ENCODE measurements around the gene ZGPAT.

ZGPAT gene

GRCh38 chr20:63692436-63693082 is 15.3 kb upstream of the ZGPAT start:
- no peak for DNase-seq (ENCODE audit: extremely low spot score)
- ChIA-PET POLR2A (no interaction called here), CTCF (interaction anchor here (0.9 to 1.1 kb wide), 2 partner anchors 16 to 119 kb away, joined by 3 to 4 read pairs; partner anchors contain the start of genes ARFRP1, HELZ2 and ZGPAT)
- no peak for TF ChIP-seq CTCF (IDR thresholded peaks at IDR 0.05; ENCODE audit: control extremely low read depth, extremely low read depth, low read depth, missing control alignments)

GRCh38 chr20:63693083-63693732 is 14.6 kb upstream of the ZGPAT start:
- no peak for DNase-seq (ENCODE audit: extremely low spot score)
- POLR2A ChIA-PET, result no interaction called here
- CTCF ChIA-PET, result no interaction called here
- no peak for TF ChIP-seq CTCF (IDR thresholded peaks at IDR 0.05; ENCODE audit: control extremely low read depth, extremely low read depth, low read depth, missing control alignments)

GRCh38 chr20:63693733-63694583 is 13.9 kb upstream of the ZGPAT start:
- POLR2A ChIA-PET, result no interaction called here
- no peak for DNase-seq (ENCODE audit: extremely low spot score)
- no peak for TF ChIP-seq CTCF (IDR thresholded peaks at IDR 0.05; ENCODE audit: control extremely low read depth, extremely low read depth, low read depth, missing control alignments)
- CTCF ChIA-PET, result no interaction called here

GRCh38 chr20:63694584-63695423 is 13.0 kb upstream of the ZGPAT start:
- ChIA-PET POLR2A (no interaction called here), CTCF (interaction anchor here (2.2 kb wide), 1 partner anchor 13 kb away, joined by 9 read pairs; the partner anchor contains the start of genes ARFRP1 and ZGPAT)

GRCh38 chr20:63695424-63696305 is 12.2 kb upstream of the ZGPAT start:
- ChIA-PET POLR2A (no interaction called here), CTCF (interaction anchor here (2.2 kb wide), 1 partner anchor 12 kb away, joined by 9 read pairs; the partner anchor contains the start of genes ARFRP1 and ZGPAT)
- DNase-seq (ENCODE audit: extremely low spot score), result no peak
- no peak for TF ChIP-seq CTCF (IDR thresholded peaks at IDR 0.05; ENCODE audit: control extremely low read depth, extremely low read depth, low read depth, missing control alignments)

More at GRCh38 chr20:63694584-63695423, 13.0 kb upstream of the ZGPAT start:
- DNase-seq (ENCODE audit: extremely low spot score), result no peak
- no peak for TF ChIP-seq CTCF (IDR thresholded peaks at IDR 0.05; ENCODE audit: control extremely low read depth, extremely low read depth, low read depth, missing control alignments)
